AG04449 (cell line): ENCODE data around the gene FCGBP.
A peak's percentile ranks its signal among the peaks of the same experiment; 100 is the strongest.
"Not testable (repeated sequence)": the region's sequence is repeated elsewhere in the genome, so short reads cannot be mapped to it uniquely, and the experiment has no call there.

Experiments used
- CTCF ChIA-PET: fragments of 350-600 bp; formaldehyde crosslinking; extraction: SDS; loops from one replicate; lab custom pipeline; 2021; ENCODE audit warnings: antibody characterized with exemption; lab: Yijun Ruan, JAX
- POLR2A ChIA-PET: fragments of 400-600, 350-600 bp; formaldehyde crosslinking; extraction: SDS; loops from one replicate; lab custom pipeline; 2020; ENCODE audit warnings: antibody characterized with exemption, inconsistent platforms; lab: Yijun Ruan, JAX
- DNase-seq: peaks from one replicate; pipeline ENCODE4 v3.0.0-alpha.2; 2010; ENCODE audit warnings: low read depth, low spot score
- H3K4me3 ChIP-seq: 2 replicates; pipeline ENCODE4 v1.5.1; 2011; ENCODE audit warnings: low read depth, mild to moderate bottlenecking, control low read depth, low read length
- TF ChIP-seq, protein P1 (sequence below): IDR thresholded peaks from one replicate; pipeline ENCODE4 v1.5.1; 2011; ENCODE audit warnings: mild to moderate bottlenecking, moderate library complexity, low read length, control low read depth, inconsistent platforms; ENCODE audit not compliant: insufficient read depth; ENCODE audit errors: missing control alignments

Gene FCGBP

DNA sequence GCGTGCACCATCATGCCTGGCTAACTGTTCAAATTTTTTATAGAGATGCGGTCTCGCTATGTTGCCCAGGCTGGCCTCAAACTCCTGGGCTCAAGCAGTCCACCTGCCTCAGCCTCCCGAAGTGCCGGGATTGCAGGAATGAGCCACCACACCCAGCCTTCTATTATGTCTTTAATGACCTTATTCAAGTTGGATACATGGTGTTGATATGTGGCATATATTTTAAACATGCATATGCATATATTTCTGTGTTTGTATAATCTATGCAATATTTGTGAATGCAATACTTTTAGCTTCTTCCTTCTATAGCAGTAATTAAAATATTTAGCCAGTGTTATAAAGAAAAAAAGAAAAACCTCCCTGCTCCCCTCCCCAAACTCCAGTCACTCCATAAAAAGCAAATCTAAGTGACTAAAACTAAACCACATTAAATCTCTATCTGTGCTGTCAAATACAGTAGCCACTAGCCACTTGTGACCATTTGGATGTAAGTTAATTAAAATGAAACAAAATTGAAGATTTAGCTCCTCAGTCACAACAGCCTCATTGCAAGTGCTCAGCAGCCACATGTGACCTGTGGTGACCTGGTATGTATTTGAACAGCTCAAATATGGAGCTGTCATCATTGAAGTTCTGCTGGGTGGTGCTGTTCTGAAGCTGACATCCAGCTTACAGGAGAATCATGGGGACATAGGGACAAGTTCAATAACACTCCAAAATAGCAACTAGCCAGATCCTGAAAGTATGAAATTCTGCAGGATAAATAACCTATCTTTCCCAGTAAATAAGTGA lies 27.4 kb downstream of the FCGBP start:
- no peak overlapping the region for H3K4me3 ChIP-seq
- ChIA-PET CTCF (no interaction called here), POLR2A (no interaction called here)
- DNase-seq: no peak
- TF ChIP-seq, protein P1, sequence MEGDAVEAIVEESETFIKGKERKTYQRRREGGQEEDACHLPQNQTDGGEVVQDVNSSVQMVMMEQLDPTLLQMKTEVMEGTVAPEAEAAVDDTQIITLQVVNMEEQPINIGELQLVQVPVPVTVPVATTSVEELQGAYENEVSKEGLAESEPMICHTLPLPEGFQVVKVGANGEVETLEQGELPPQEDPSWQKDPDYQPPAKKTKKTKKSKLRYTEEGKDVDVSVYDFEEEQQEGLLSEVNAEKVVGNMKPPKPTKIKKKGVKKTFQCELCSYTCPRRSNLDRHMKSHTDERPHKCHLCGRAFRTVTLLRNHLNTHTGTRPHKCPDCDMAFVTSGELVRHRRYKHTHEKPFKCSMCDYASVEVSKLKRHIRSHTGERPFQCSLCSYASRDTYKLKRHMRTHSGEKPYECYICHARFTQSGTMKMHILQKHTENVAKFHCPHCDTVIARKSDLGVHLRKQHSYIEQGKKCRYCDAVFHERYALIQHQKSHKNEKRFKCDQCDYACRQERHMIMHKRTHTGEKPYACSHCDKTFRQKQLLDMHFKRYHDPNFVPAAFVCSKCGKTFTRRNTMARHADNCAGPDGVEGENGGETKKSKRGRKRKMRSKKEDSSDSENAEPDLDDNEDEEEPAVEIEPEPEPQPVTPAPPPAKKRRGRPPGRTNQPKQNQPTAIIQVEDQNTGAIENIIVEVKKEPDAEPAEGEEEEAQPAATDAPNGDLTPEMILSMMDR: no peak

DNA sequence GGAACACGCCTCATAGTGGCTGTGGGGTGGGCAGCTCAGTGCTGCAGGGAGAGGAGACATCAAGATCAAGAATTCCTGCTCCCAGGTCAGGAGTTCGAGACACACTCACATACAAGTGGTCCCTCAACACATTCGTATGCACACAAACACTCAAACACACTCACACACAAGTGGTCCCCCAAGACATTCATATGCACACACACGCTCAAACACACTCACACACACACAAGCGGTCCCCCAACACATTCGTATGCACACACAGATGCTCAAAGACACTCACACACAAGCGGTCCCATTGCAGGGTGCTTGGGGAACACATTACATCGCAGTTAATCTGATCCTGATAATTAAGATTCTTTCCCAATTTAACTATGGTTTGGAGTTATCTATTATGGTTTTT lies 28.2 kb downstream of the FCGBP start:
- POLR2A ChIA-PET: no interaction called here
- DNase-seq: no peak
- no peak overlapping the region for H3K4me3 ChIP-seq
- TF ChIP-seq, protein P1: no peak
- CTCF ChIA-PET: no interaction called here

DNA sequence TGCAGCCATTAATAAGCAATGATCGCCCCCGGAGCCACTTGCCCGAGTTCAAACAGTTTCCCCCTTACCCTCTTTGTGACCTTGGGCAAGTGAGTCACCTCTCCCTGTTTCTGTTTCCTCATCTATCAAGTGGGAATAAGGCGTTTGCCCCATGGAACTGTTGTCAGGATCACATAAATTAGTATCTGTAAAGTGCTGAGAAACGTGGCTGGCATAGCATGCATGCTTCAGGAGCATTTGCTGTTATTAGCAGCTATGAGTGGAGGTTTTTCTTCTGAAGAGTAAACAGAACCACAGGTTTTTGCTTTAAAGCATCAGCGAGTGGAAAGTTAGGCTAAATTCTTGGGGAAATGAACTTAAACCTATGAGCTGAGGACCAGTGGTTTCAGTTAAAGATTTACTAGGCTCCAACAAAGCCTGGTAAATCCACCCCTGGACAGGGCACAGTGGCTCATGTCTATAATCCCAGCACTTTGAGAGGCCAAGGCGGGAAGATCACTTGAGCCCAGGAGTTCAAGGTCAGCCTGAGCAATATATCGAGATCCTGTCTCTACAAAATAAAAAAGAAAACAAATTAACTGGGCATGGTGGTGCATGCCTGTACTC lies 30.8 kb downstream of the FCGBP start:
- CTCF ChIA-PET, DNase-seq, H3K4me3 ChIP-seq, POLR2A ChIA-PET: not testable (repeated sequence)

DNA sequence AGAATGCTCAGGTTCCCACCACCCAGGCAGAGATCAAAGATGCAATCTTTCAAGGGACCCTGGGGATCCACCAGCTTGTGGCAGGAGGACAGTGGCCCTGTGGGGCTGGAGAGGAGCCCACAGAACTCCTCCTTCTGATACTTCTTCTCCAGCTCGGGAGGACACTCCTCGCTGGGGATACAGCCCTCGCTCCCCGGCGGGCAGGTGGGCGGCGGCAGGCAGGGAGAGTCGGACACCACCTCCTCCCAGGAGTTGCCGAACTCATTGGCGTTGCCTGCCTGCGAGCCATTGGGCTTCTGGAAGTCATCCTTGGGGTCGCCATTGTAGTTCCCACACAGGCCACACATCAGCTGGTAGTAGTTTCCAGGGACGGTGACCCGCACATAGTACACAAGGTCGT lies 32.1 kb downstream of the FCGBP start:
- CTCF ChIA-PET, DNase-seq, H3K4me3 ChIP-seq, POLR2A ChIA-PET: not testable (repeated sequence)

DNA sequence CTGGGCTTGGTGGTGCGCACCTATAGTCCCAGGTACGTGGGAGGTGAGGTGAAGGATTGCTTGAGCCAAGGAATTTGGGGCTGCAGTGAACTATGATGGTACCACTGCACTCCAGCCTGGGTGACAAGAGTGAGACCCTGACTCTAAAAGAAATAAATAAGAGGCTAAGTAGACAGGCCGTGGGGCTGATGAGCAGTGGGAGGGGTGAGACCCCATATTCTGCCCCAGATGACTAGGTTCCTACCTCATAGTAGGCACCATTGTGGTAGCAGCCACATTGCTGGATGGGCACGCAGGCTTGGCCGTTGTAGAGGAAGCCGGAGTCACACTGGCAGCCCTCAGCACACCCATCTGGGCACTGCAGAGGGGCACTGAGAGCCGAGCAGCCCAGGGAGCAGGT lies 32.8 kb downstream of the FCGBP start:
- DNase-seq, H3K4me3 ChIP-seq, POLR2A ChIA-PET, CTCF ChIA-PET: not testable (repeated sequence)

GRCh38 chr19:39898858-39899257 lies 35.6 kb downstream of the FCGBP start:
- POLR2A ChIA-PET, DNase-seq, CTCF ChIA-PET, H3K4me3 ChIP-seq: not testable (repeated sequence)

- POLR2A ChIA-PET, H3K4me3 ChIP-seq, DNase-seq, CTCF ChIA-PET: not testable (repeated sequence)
- TF ChIP-seq, protein P1: peak; percentile 14
These were observed 36.8 kb downstream of the FCGBP start for GRCh38 chr19:39897511-39898245.

DNA sequence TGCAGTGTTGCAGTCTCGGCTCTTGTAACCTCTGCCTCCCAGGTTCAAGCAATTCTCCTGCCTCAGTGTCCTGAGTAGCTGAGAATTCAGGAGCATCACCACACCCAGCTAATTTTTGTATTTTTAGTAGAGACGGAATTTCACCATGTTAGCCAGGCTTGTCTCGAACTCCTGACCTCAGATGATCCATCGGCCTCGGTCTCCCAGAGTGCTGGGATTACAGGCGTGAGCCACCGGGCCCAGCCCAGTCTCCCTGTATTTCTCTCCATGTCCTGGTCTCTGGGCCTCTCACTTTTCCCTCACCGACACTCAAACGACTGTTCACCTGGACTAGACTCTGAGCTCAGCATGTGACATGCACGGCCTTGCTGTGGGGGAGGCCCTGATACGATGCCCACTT lies 39.3 kb downstream of the FCGBP start:
- CTCF ChIA-PET, DNase-seq, POLR2A ChIA-PET, H3K4me3 ChIP-seq: not testable (repeated sequence)

- H3K4me3 ChIP-seq, DNase-seq, POLR2A ChIA-PET, CTCF ChIA-PET: not testable (repeated sequence)
These were observed 40.2 kb downstream of the FCGBP start for GRCh38 chr19:39894236-39894606.

DNA sequence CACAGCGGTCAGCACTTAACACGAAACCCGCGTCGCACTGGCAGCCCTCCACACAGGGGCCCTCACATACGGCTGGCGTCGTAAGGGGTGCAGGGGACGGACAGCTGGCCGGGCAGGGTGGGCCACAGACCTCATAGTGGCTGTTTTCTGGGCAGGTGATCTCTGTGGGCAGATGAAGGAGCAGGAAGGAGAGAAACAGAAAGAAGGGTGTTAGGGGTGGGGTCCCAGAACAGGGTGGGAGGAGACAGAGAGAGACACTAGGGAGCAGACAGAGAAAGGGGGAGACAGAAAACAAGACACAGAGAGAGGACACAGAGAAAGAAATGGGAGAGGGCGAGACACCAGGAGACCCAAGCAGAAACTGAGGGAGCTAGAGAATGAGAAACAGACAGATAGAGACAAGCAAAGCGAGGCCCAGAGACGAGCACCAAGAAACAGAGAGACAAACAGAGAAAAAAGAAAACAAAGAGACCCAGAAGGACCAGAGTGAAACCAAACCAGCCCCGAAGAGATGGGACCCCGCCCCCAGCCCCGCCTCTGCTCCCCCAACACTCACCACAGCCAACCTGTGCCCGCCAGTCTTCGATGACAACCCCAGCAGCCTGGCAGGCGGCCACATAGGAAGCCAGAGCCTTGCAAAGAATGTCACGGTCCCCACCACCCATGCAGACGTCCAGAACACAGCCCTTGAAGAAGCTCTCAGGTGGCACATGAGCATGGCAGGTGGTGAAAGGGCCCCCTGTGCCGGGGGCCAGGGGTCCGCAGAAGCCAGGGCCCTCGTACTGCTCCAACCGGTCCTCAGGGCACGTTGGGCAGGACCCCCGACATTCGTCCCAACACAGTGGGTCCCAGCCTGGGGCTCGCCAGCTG lies 40.8 kb downstream of the FCGBP start:
- POLR2A ChIA-PET: not testable (repeated sequence)

GRCh38 chr19:39892506-39892902 lies 41.9 kb downstream of the FCGBP start:
- CTCF ChIA-PET, POLR2A ChIA-PET, DNase-seq, H3K4me3 ChIP-seq: not testable (repeated sequence)

More for the DNA sequence above, 40.8 kb downstream of the FCGBP start:
- CTCF ChIA-PET, DNase-seq, H3K4me3 ChIP-seq: not testable (repeated sequence)
